Type B pancreatic cell (in vitro differentiated cells): ENCODE data around the gene ST6GALNAC3. TPM values are rescaled to one million over a fixed set of nuclear protein-coding genes. Genes with fewer than 3 reads are reported as not detected.

Experiments
- DNase-seq: peaks from one replicate; pipeline ENCODE4 v3.0.0; 2021; ENCODE audit warnings: mixed read lengths; ENCODE audit not compliant: unreplicated experiment; ENCODE audit errors: extremely low spot score
- H3K27ac Mint-ChIP-seq: 2 replicates; pipeline ENCODE4 v1.8.0; 2021; ENCODE audit warnings: mild to moderate bottlenecking, mixed read lengths
- H3K27me3 Mint-ChIP-seq: 2 replicates; pipeline ENCODE4 v1.8.0; 2021; ENCODE audit warnings: mixed read lengths
- H3K36me3 Mint-ChIP-seq: 2 replicates; pipeline ENCODE4 v1.8.0; 2021; ENCODE audit warnings: mixed read lengths
- H3K4me1 Mint-ChIP-seq: one replicate; pipeline ENCODE4 v1.8.0; 2021; ENCODE audit warnings: mixed read lengths; ENCODE audit not compliant: unreplicated experiment
- H3K4me3 Mint-ChIP-seq: 2 replicates; pipeline ENCODE4 v1.8.0; 2021; ENCODE audit warnings: mild to moderate bottlenecking, mixed read lengths
- H3K9me3 Mint-ChIP-seq: 2 replicates; pipeline ENCODE4 v1.8.0; 2021; ENCODE audit warnings: mixed read lengths
- CTCF ChIP-seq: fragments of 200-600 bp; sonication (generic); conservative IDR thresholded peaks from 2 replicates; pipeline ENCODE4 v1.5.0; 2021; ENCODE audit warnings: antibody characterized with exemption, mild to moderate bottlenecking
- total RNA-seq: library from RNA; stranded (reverse); gene quantifications from 2 replicates; pipeline ENCODE4 v1.2.1, GENCODE V29; 2021; ENCODE audit warnings: low replicate concordance

The ST6GALNAC3 gene
- total RNA-seq, 1 donor from 2014 or later = 24.7 TPM

DNA sequence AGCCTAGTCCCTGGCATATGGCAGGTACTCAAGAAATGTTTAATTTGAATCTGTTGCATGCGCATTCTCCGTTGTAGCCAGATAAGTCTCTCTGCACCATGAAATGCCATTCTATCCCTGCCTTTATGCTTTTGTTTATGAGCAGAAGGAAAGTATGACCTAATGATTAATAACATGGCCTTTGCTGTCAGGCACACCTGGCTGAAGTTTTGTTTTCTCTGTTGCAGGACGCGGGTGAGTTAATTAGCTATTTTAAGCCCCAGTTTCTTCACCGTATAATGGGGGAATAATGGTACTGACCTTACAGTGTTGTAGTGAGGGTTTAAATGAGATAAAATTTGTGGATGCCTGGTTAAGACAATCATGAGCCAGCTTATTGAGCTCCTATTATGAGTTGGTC, 87.7 kb downstream of the ST6GALNAC3 start:
- peaks cover 6% of the 10 kb centered on the region for H3K9me3 Mint-ChIP-seq
- TF ChIP-seq CTCF = no peak
- no peak for DNase-seq
- no peak overlapping the region for H3K4me3 Mint-ChIP-seq
- H3K36me3 Mint-ChIP-seq = peaks cover 5% of the 10 kb centered on the region
- no peak overlapping the region for H3K27ac Mint-ChIP-seq
- H3K4me1 Mint-ChIP-seq = peaks cover 11% of the 10 kb centered on the region
- no peaks in the 10 kb centered on the region for H3K27me3 Mint-ChIP-seq

GRCh38 chr1:76164165-76164564, 89.6 kb downstream of the ST6GALNAC3 start:
- Mint-ChIP-seq H3K9me3 (peaks cover 22% of the 10 kb centered on the region), H3K27me3 (no peaks in the 10 kb centered on the region), H3K36me3 (peaks cover 12% of the 10 kb centered on the region), H3K4me3 (no peak overlapping the region), H3K4me1 (peaks cover 11% of the 10 kb centered on the region), H3K27ac (no peak overlapping the region)
- no peak for DNase-seq
- TF ChIP-seq CTCF = no peak

DNA sequence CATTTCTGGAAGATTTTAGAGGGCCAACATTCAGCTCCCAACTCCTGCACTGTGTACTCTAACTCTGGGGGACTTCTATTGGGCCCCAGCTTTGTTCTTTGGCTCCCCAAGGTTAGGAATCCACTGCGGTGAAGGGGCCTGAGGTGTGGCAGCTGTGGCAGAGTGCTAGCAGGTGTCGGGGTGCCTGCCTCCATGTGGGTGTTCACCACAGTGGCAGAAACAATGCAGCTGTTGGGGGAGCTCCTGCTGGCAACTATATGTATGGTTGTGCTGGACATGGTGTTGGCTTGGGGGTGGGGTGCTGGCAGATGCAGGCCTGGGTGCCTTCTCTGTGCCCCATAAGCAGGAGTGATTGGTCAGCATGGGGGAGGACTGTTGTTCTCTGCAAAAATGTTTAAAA, 95.5 kb downstream of the ST6GALNAC3 start:
- Mint-ChIP-seq H3K27ac (no peak overlapping the region), H3K4me1 (no peaks in the 10 kb centered on the region), H3K27me3 (no peaks in the 10 kb centered on the region), H3K36me3 (peaks cover 11% of the 10 kb centered on the region), H3K9me3 (peaks cover 27% of the 10 kb centered on the region), H3K4me3 (no peak overlapping the region)
- no peak for DNase-seq
- TF ChIP-seq CTCF = no peak

- Mint-ChIP-seq H3K9me3 (peaks cover 27% of the 10 kb centered on the region), H3K27me3 (no peaks in the 10 kb centered on the region), H3K4me3 (no peak overlapping the region), H3K27ac (no peak overlapping the region), H3K36me3 (peaks cover 11% of the 10 kb centered on the region), H3K4me1 (no peaks in the 10 kb centered on the region)
- no peak for DNase-seq
- TF ChIP-seq CTCF = no peak
Observed at GRCh38 chr1:76170513-76170912, 96.0 kb downstream of the ST6GALNAC3 start.

DNA sequence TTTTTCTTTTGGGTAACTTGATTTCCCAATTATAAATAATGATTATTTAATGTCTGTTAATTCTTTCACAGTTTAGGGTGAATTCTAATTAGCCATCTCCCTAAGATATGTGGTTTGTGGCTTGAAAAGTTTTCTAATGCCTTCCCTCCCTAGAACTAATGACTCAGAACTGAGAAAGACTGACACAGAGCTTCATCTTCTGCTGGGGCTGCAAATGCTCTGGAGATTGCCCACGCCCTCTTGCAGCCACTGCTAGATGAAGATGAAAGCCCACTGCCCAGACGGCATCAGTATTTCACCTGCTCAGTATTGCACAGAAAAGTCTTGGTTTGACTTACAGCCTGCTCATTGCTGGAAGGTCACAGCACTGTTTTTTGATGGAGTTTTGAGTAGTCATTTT, 101.5 kb downstream of the ST6GALNAC3 start:
- no peaks in the 10 kb centered on the region for H3K27me3 Mint-ChIP-seq
- no peaks in the 10 kb centered on the region for H3K36me3 Mint-ChIP-seq
- DNase-seq = no peak
- H3K9me3 Mint-ChIP-seq = peaks cover 5% of the 10 kb centered on the region
- no peak overlapping the region for H3K4me3 Mint-ChIP-seq
- H3K4me1 Mint-ChIP-seq = peaks cover 12% of the 10 kb centered on the region
- H3K27ac Mint-ChIP-seq = no peak overlapping the region
- TF ChIP-seq CTCF = no peak

- H3K4me3 Mint-ChIP-seq = no peak overlapping the region
- H3K36me3 Mint-ChIP-seq = no peaks in the 10 kb centered on the region
- H3K27ac Mint-ChIP-seq = no peak overlapping the region
- DNase-seq = no peak
- peaks cover 5% of the 10 kb centered on the region for H3K9me3 Mint-ChIP-seq
- peaks cover 12% of the 10 kb centered on the region for H3K4me1 Mint-ChIP-seq
- no peaks in the 10 kb centered on the region for H3K27me3 Mint-ChIP-seq
- no peak for TF ChIP-seq CTCF
Observed at GRCh38 chr1:76177615-76178014, 103.1 kb downstream of the ST6GALNAC3 start.
